ENCODE measurements around the gene CMTM5. TPM values are rescaled to one million over a fixed set of nuclear protein-coding genes. Genes with fewer than 3 reads are reported as not detected.
A peak's percentile ranks its signal among the peaks of the same experiment; 100 is the strongest.

CMTM5 gene, protein sequence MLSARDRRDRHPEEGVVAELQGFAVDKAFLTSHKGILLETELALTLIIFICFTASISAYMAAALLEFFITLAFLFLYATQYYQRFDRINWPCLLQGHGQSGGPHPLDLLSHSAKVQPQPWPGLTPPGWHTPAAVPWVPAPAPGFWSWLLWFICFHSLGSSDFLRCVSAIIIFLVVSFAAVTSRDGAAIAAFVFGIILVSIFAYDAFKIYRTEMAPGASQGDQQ
- total RNA-seq = not detected
- total RNA-seq (2013) = 0.11 TPM
- total RNA-seq = 0 to 0.11 (median 0) reads per million in 29 experiments

DNA sequence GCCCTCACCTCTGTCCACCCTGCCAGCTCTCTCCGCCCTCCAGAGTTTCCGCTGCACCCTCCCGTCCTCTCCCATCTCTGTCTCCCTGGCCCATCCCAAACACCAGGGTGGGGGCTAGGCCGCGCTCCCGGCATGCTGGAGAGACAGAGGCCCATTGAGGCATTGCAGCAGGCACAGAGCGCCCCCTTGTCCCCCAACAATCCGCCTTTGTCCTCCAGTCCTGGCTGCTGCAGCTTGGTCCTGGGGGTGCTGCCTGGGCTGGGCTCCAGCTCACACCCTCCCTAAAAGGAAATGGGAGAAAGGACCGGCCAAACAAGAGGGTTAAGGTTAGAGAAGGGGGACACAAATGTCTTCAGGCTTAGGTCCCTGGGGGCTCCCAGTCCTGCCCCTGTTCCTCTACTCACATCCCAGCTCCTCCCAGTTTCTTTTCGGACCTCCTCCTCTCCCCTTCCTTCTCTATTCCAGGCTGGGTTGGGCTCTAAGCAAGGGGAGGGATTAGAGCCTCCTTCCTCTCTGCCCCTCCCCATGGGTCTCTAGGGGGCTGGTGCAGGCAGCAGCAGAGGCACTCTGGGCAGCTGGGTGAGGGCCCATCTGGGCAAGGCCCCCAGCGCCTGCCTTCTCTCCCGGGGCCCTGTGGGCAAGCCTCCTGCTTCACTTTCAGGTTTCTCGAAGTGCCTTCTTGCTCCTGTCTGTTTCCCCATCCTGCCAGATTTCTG lies at the start of gene CMTM5:
TSS of gene CMTM5 (plus strand) at position 565 of the 716 bp plus-strand sequence. CDS start 206 bp downstream, outside the sequence.
- H3K4me3 ChIP-seq (ENCODE audit: control insufficient read depth in 1 of 2, extremely low read depth in 1 of 2, low read length in 1 of 2) = no peak within 1 kb of the TSS
- POLR2A ChIA-PET = no interaction called here
- no peak for DNase-seq
- no peaks in the 10 kb centered on the region for H3K9me3 Mint-ChIP-seq
- peaks cover 4 to 10% of the 10 kb centered on the region in 2 donors for H3K27me3 Mint-ChIP-seq
- no peaks in the 10 kb centered on the region for H3K9me3 ChIP-seq
- no peak within 1 kb of the TSS for H3K27ac Mint-ChIP-seq
- no peak within 1 kb of the TSS for H3K27ac ChIP-seq (ENCODE audit: low read length)
- H3K36me3 ChIP-seq (ENCODE audit: control insufficient read depth in 2 of 2, extremely low read depth in 1 of 2, insufficient read depth in 1 of 2, low read length in 1 of 2) = no peaks in the 10 kb centered on the region
- H3K4me1 Mint-ChIP-seq = no peaks in the 10 kb centered on the region
- CTCF ChIA-PET = no interaction called here
- no peaks in the 10 kb centered on the region for H3K4me1 ChIP-seq (ENCODE audit: control insufficient read depth in 1 of 2, extremely low read depth in 1 of 2, insufficient read depth in 2 of 2, low read length in 2 of 2)
- H3K36me3 Mint-ChIP-seq = no peaks in the 10 kb centered on the region
- ATAC-seq (replicated peaks in 1 of 4) = no peak
- no peak within 1 kb of the TSS for H3K4me3 Mint-ChIP-seq
- 94% methylated on average over 10 of the region's 13 CpGs for WGBS (ENCODE audit: insufficient coverage)
- H3K27me3 ChIP-seq (replicated peaks in 1 of 2; ENCODE audit: control insufficient read depth in 2 of 2, extremely low read depth in 1 of 2, insufficient read depth in 2 of 2, low read length in 1 of 2) = peaks cover 0 to 44% of the 10 kb centered on the region in 2 experiments

DNA sequence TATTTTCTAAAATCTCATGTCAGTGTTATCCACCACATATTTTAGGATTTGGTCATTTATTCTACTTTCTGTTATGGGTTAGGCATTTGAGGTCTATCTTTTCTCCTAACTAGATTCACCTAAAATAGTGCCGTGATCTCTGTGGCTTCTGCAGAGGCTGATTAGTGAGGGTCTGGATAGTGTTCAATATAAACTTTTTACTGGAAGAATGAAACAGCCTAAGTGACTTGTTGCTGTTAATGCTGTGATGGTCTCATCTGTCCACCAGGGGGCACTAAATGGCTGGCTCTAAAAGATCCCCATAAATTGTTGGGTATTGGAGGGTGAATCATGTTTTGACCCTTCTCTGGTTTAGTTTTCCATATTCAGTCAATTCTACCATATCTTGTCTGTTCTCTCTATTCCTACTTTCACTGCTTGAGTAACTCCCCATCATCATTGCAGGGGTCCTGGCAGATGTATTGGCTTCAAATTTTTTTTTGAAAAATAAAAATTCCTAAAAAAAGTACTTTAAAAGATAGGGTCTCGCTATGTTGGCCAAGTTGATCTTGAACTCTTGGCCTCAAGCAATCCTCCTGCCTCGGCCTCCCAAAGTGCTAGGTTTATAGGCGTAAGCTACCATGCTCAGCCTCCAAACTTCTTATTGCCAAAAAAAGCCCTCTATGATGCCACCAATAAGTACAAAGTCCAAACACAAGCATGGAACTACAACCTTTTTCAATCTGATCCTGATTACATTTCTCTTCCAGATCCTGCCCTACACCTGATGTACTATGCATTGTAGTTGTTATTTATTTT lies 48.7 kb upstream of the CMTM5 start:
- no peak overlapping the region for H3K27ac Mint-ChIP-seq
- H3K4me3 ChIP-seq (ENCODE audit: control insufficient read depth in 1 of 2, extremely low read depth in 1 of 2, low read length in 1 of 2) = no peak overlapping the region
- WGBS (ENCODE audit: insufficient coverage) = 69% methylated on average over 3 of the region's 4 CpGs

DNA sequence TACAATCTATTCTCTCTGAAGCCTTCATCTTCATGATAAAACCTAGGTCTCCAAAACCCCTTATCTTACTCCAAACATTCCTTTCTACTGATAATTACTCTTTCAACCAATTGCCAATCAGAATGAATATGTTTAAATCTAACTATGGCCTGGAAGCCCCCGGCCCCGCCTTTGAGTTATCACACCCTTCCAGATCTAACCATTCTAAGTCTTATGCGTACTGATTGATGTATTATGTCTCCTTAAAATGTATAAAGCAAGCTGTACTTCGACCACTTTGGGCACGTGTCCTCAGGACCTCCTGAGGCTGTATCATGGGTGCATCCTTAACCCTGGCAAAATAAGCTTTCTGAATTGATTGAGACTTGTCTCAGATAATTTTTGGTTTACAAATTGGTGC lies 41.2 kb upstream of the CMTM5 start:
- Histone ChIP-seq H3K4me1 (ENCODE audit: control insufficient read depth in 1 of 2, extremely low read depth in 1 of 2, insufficient read depth in 2 of 2, low read length in 2 of 2) (no peaks in the 10 kb centered on the region), H3K4me3 (ENCODE audit: control insufficient read depth in 1 of 2, extremely low read depth in 1 of 2, low read length in 1 of 2) (no peak overlapping the region), H3K9me3 (no peaks in the 10 kb centered on the region), H3K27ac (ENCODE audit: low read length) (no peak overlapping the region), H3K36me3 (ENCODE audit: control insufficient read depth in 2 of 2, extremely low read depth in 1 of 2, insufficient read depth in 1 of 2, low read length in 1 of 2) (no peaks in the 10 kb centered on the region), H3K27me3 (replicated peaks in 1 of 2; ENCODE audit: control insufficient read depth in 2 of 2, extremely low read depth in 1 of 2, insufficient read depth in 2 of 2, low read length in 1 of 2) (peaks cover 0 to 8% of the 10 kb centered on the region in 2 experiments)
- Mint-ChIP-seq H3K4me3 (no peak overlapping the region), H3K27me3 (peaks cover 16 to 24% of the 10 kb centered on the region in 2 donors), H3K36me3 (peaks cover 4% of the 10 kb centered on the region), H3K4me1 (no peaks in the 10 kb centered on the region), H3K27ac (no peak overlapping the region), H3K9me3 (no peaks in the 10 kb centered on the region)
- ATAC-seq (replicated peaks in 1 of 4) (no peak), DNase-seq (no peak)
- POLR2A ChIA-PET = no interaction called here
- CTCF ChIA-PET = no interaction called here
- WGBS (ENCODE audit: insufficient coverage) = no CpG with 5 or more reads among the region's 5 CpGs

More for the DNA sequence above, 48.7 kb upstream of the CMTM5 start:
- H3K4me1 Mint-ChIP-seq = peaks cover 2 to 6% (median 6%) of the 10 kb centered on the region in 3 donors
- no peaks in the 10 kb centered on the region for H3K9me3 ChIP-seq
- peaks cover 0 to 2% of the 10 kb centered on the region in 2 experiments for H3K4me1 ChIP-seq (ENCODE audit: control insufficient read depth in 1 of 2, extremely low read depth in 1 of 2, insufficient read depth in 2 of 2, low read length in 2 of 2)
- DNase-seq (peak in 31 of 35 experiments; percentile 16 to 84 (median 47)), ATAC-seq (replicated peaks in 1 of 4) (peak; percentile 61 to 81 (median 74))
- ChIA-PET CTCF (interaction anchor here (0.6 to 1.2 kb wide), 3 partner anchors 10 to 691 kb away, joined by 3 to 4 read pairs (median 3); no protein-coding TSS in a partner anchor), POLR2A (no interaction called here)
- H3K27me3 ChIP-seq (replicated peaks in 1 of 2; ENCODE audit: control insufficient read depth in 2 of 2, extremely low read depth in 1 of 2, insufficient read depth in 2 of 2, low read length in 1 of 2) = peaks cover 0 to 6% of the 10 kb centered on the region in 2 experiments
- H3K4me3 Mint-ChIP-seq = no peak overlapping the region
- H3K36me3 Mint-ChIP-seq = peaks cover 15% of the 10 kb centered on the region
- no peaks in the 10 kb centered on the region for H3K9me3 Mint-ChIP-seq
- no peak overlapping the region for H3K27ac ChIP-seq (ENCODE audit: low read length)
- H3K36me3 ChIP-seq (ENCODE audit: control insufficient read depth in 2 of 2, extremely low read depth in 1 of 2, insufficient read depth in 1 of 2, low read length in 1 of 2) = peaks cover 6 to 25% of the 10 kb centered on the region in 2 donors
- H3K27me3 Mint-ChIP-seq = no peaks in the 10 kb centered on the region

DNA sequence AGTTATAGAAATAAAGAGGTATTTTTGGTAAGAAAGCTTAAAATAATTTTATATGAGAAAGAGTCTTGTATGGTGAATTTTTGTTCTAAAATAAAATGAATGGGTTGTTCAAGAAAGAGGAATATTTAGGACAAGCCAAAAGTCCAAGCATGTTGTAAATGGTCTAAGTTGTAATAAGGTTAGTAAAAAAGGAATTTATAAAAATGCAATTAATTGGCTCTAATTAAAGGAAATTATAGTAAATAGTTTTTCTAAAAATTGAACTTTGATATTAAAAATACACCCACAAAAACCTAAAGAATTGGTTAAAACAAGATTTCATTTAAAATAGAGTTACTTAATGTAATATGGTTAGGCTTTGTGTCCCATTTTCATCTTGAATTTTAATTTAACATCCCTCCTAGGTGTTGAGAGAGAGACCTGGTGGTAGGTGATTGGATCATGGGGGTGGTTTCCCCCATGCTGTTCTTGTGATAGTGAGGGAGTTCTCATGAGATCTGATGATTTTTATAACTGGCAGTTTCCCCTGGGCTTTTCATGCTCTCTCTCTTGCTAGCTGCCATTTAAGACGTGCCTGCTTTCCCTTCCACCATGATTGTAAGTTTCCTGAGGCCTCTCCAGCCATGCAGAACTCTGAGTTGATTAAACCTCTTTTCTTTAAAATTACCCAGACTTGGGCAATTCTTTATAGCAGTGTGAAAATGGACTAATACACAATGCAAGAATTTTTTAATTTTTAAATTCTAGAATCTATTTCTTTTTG lies 37.2 kb upstream of the CMTM5 start:
- peaks cover 14 to 32% of the 10 kb centered on the region in 2 donors for H3K27me3 Mint-ChIP-seq

DNA sequence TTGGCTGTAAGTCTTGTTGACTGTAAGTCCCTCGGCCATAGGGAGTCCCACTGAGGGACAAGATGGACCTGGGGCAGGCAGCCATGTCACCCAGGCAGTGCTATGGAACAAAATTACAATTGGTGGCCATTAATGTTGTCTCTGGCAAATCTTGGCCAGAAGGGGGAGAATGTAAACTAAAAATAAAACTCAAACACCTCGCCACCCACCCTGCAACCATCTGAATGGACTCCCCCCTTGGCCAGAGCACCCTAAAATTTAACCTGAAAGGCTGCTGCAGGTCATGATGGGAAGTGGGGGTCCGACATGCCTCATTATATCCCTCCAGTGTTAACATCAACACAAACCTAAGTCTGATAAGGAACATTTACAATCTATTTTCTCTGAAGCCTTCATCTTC lies 32.4 kb upstream of the CMTM5 start:
- CTCF ChIA-PET = no interaction called here
- WGBS (ENCODE audit: insufficient coverage) = 50% methylated on average over 1 of the region's 3 CpGs
- no peaks in the 10 kb centered on the region for H3K4me1 ChIP-seq (ENCODE audit: control insufficient read depth in 1 of 2, extremely low read depth in 1 of 2, insufficient read depth in 2 of 2, low read length in 2 of 2)
- Mint-ChIP-seq H3K27ac (no peak overlapping the region), H3K36me3 (peaks cover 4% of the 10 kb centered on the region), H3K4me1 (no peaks in the 10 kb centered on the region), H3K9me3 (no peaks in the 10 kb centered on the region), H3K4me3 (no peak overlapping the region), H3K27me3 (peaks cover 0 to 8% of the 10 kb centered on the region in 2 donors)
- no peaks in the 10 kb centered on the region for H3K9me3 ChIP-seq
- H3K27me3 ChIP-seq (replicated peaks in 1 of 2; ENCODE audit: control insufficient read depth in 2 of 2, extremely low read depth in 1 of 2, insufficient read depth in 2 of 2, low read length in 1 of 2) = peaks cover 0 to 16% of the 10 kb centered on the region in 2 experiments
- ATAC-seq (replicated peaks in 1 of 4) (no peak), DNase-seq (no peak)
- no peak overlapping the region for H3K27ac ChIP-seq (ENCODE audit: low read length)
- POLR2A ChIA-PET = interaction anchor here in 1 of 2 donors (0.6 to 1.0 kb wide), 2 partner anchors 17 to 867 kb away, joined by 3 read pairs; no protein-coding TSS in a partner anchor
- H3K4me3 ChIP-seq (ENCODE audit: control insufficient read depth in 1 of 2, extremely low read depth in 1 of 2, low read length in 1 of 2) = no peak overlapping the region
- no peaks in the 10 kb centered on the region for H3K36me3 ChIP-seq (ENCODE audit: control insufficient read depth in 2 of 2, extremely low read depth in 1 of 2, insufficient read depth in 1 of 2, low read length in 1 of 2)

More for the DNA sequence above, 37.2 kb upstream of the CMTM5 start:
- H3K4me1 Mint-ChIP-seq = no peaks in the 10 kb centered on the region
- H3K9me3 Mint-ChIP-seq = no peaks in the 10 kb centered on the region
- Histone ChIP-seq H3K36me3 (ENCODE audit: control insufficient read depth in 2 of 2, extremely low read depth in 1 of 2, insufficient read depth in 1 of 2, low read length in 1 of 2) (no peaks in the 10 kb centered on the region), H3K9me3 (no peaks in the 10 kb centered on the region), H3K4me1 (ENCODE audit: control insufficient read depth in 1 of 2, extremely low read depth in 1 of 2, insufficient read depth in 2 of 2, low read length in 2 of 2) (no peaks in the 10 kb centered on the region), H3K27me3 (replicated peaks in 1 of 2; ENCODE audit: control insufficient read depth in 2 of 2, extremely low read depth in 1 of 2, insufficient read depth in 2 of 2, low read length in 1 of 2) (no peaks in the 10 kb centered on the region), H3K27ac (ENCODE audit: low read length) (no peak overlapping the region), H3K4me3 (ENCODE audit: control insufficient read depth in 1 of 2, extremely low read depth in 1 of 2, low read length in 1 of 2) (no peak overlapping the region)
- H3K27ac Mint-ChIP-seq = no peak overlapping the region
- ATAC-seq (replicated peaks in 1 of 4) (no peak), DNase-seq (no peak)
- peaks cover 4% of the 10 kb centered on the region for H3K36me3 Mint-ChIP-seq
- ChIA-PET POLR2A (no interaction called here), CTCF (interaction anchor here in 1 of 2 donors (1.9 kb wide), 1 partner anchor 13 kb away, joined by 4 read pairs; no protein-coding TSS in a partner anchor)
- WGBS (ENCODE audit: insufficient coverage) = no CpG with 5 or more reads among the region's 1 CpG
- no peak overlapping the region for H3K4me3 Mint-ChIP-seq
